ENCODE results near the gene FYN.

DNA sequence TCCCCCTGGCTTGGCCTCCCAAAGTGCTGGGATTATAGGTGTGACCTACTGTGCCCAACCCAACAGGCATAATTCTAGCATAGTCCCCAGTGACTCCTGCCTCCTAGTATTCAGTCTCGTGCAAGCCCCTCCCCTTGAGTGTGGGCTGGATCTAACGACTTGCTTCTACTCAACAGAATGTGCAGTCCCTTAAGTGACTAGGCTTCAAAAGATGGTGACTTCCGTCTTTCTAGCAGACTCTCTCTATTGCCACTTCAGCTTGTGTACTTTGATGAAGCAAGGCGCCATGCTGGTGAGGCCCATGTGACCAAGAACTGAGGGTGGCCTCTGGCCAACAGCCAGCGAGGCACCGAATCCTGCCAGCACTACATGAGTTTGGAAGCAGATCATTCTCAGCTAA, 157.9 kb downstream of the FYN start:
- TF ChIP-seq, protein P1, sequence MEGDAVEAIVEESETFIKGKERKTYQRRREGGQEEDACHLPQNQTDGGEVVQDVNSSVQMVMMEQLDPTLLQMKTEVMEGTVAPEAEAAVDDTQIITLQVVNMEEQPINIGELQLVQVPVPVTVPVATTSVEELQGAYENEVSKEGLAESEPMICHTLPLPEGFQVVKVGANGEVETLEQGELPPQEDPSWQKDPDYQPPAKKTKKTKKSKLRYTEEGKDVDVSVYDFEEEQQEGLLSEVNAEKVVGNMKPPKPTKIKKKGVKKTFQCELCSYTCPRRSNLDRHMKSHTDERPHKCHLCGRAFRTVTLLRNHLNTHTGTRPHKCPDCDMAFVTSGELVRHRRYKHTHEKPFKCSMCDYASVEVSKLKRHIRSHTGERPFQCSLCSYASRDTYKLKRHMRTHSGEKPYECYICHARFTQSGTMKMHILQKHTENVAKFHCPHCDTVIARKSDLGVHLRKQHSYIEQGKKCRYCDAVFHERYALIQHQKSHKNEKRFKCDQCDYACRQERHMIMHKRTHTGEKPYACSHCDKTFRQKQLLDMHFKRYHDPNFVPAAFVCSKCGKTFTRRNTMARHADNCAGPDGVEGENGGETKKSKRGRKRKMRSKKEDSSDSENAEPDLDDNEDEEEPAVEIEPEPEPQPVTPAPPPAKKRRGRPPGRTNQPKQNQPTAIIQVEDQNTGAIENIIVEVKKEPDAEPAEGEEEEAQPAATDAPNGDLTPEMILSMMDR (IDR thresholded peaks at IDR 0.05): no peak
- TF ChIP-seq POLR2AphosphoS5 (IDR thresholded peaks at IDR 0.05) (no peak), POLR2A (IDR thresholded peaks at IDR 0.05) (no peak), EP300 (IDR thresholded peaks at IDR 0.05; ENCODE audit: low read depth) (no peak)

Data from transverse colon (tissue), 4 donors.